Activated CD8-positive, alpha-beta memory T cell treated with anti-CD3 and anti-CD28 coated beads, Interleukin-2, amount 10 ng/mL, durations not matched to agents 7 days and 5 days (primary cell): ENCODE measurements around the gene ESR1. TPM values are rescaled to one million over a fixed set of nuclear protein-coding genes. Genes with fewer than 3 reads are reported as not detected.
"Not testable (repeated sequence)": the region's sequence is repeated elsewhere in the genome, so short reads cannot be mapped to it uniquely, and the experiment has no call there.

ENCODE experiments used
- ATAC-seq: fragments of 150-1000 bp; cut with Tn5 transposase; one replicate; pipeline ENCODE4 v1.10.0; 2021; ENCODE audit warnings: moderate library complexity
- CTCF ChIA-PET: fragments of 350-600 bp; sonication (Branson Sonifier 250); formaldehyde crosslinking; loops from one replicate; lab custom pipeline; 2021; ENCODE audit warnings: antibody characterized with exemption; lab: Charles Lee
- DNase-seq: peaks from one replicate; pipeline ENCODE4 v3.0.0-alpha.2; 2020
- H3K27ac Mint-ChIP-seq: one replicate; pipeline ENCODE4 v1.8.0; 2021; ENCODE audit warnings: mild to moderate bottlenecking, mixed read lengths
- H3K27me3 Mint-ChIP-seq: one replicate; pipeline ENCODE4 v1.8.0; 2021; ENCODE audit warnings: mixed read lengths
- H3K36me3 Mint-ChIP-seq: one replicate; pipeline ENCODE4 v1.8.0; 2021; ENCODE audit warnings: mild to moderate bottlenecking, mixed read lengths
- H3K4me1 Mint-ChIP-seq: one replicate; pipeline ENCODE4 v1.8.0; 2021; ENCODE audit warnings: mixed read lengths
- H3K4me3 Mint-ChIP-seq: one replicate; pipeline ENCODE4 v1.8.0; 2021; ENCODE audit warnings: mild to moderate bottlenecking, moderate library complexity, mixed read lengths
- H3K9me3 Mint-ChIP-seq: one replicate; pipeline ENCODE4 v1.8.0; 2022; ENCODE audit warnings: low read depth, mixed read lengths
- total RNA-seq, 2 experiments: library from RNA; stranded (reverse); gene quantifications; one replicate each; pipeline ENCODE4 v1.2.3, GENCODE V29; 2021

Gene ESR1
- total RNA-seq, 2 experiments from 2014 or later, result 0.21 TPM; not detected in 1

GRCh38 chr6:152063170-152063921 is 255.9 kb downstream of the ESR1 start:
- no peak for ATAC-seq
- no peak overlapping the region for H3K4me3 Mint-ChIP-seq
- no peaks in the 10 kb centered on the region for H3K9me3 Mint-ChIP-seq
- no peak overlapping the region for H3K27ac Mint-ChIP-seq
- no peaks in the 10 kb centered on the region for H3K36me3 Mint-ChIP-seq
- CTCF ChIA-PET, result no interaction called here
- H3K4me1 Mint-ChIP-seq, result no peaks in the 10 kb centered on the region
- H3K27me3 Mint-ChIP-seq, result peaks cover 18% of the 10 kb centered on the region
- no peak for DNase-seq

- ATAC-seq (no peak), DNase-seq (no peak)
- CTCF ChIA-PET, result no interaction called here
- Mint-ChIP-seq H3K4me3 (no peak overlapping the region), H3K36me3 (no peaks in the 10 kb centered on the region), H3K4me1 (no peaks in the 10 kb centered on the region), H3K27me3 (peaks cover 7% of the 10 kb centered on the region), H3K27ac (no peak overlapping the region), H3K9me3 (no peaks in the 10 kb centered on the region)
These were observed 261.3 kb downstream of the ESR1 start for GRCh38 chr6:152068622-152069261.

- peaks cover under 1% of the 10 kb centered on the region for H3K9me3 Mint-ChIP-seq
These were observed 263.1 kb downstream of the ESR1 start for GRCh38 chr6:152070556-152070955.

GRCh38 chr6:152071318-152071717 is 263.8 kb downstream of the ESR1 start:
- Mint-ChIP-seq H3K4me1 (no peaks in the 10 kb centered on the region), H3K27me3 (peaks cover 7% of the 10 kb centered on the region), H3K27ac (no peak overlapping the region), H3K9me3 (peaks cover 5% of the 10 kb centered on the region), H3K4me3 (no peak overlapping the region), H3K36me3 (no peaks in the 10 kb centered on the region)
- CTCF ChIA-PET, result interaction anchor here (0.6 kb wide), 1 partner anchor 131 kb away, joined by 3 read pairs; no protein-coding TSS in a partner anchor
- ATAC-seq, result no peak
- no peak for DNase-seq

More at GRCh38 chr6:152070556-152070955, 263.1 kb downstream of the ESR1 start:
- no peak for DNase-seq
- ATAC-seq, result no peak
- H3K27me3 Mint-ChIP-seq, result peaks cover 7% of the 10 kb centered on the region
- CTCF ChIA-PET, result interaction anchor here (0.6 kb wide), 1 partner anchor 132 kb away, joined by 3 read pairs; no protein-coding TSS in a partner anchor
- H3K27ac Mint-ChIP-seq, result no peak overlapping the region
- H3K4me1 Mint-ChIP-seq, result no peaks in the 10 kb centered on the region
- H3K4me3 Mint-ChIP-seq, result no peak overlapping the region
- H3K36me3 Mint-ChIP-seq, result no peaks in the 10 kb centered on the region

- H3K27ac Mint-ChIP-seq, result no peak overlapping the region
- H3K4me3 Mint-ChIP-seq, result no peak overlapping the region
- ATAC-seq (no peak), DNase-seq (no peak)
- H3K9me3 Mint-ChIP-seq, result peaks cover 7% of the 10 kb centered on the region
- H3K36me3 Mint-ChIP-seq, result no peaks in the 10 kb centered on the region
- CTCF ChIA-PET, result no interaction called here
- no peaks in the 10 kb centered on the region for H3K4me1 Mint-ChIP-seq
- peaks cover 7% of the 10 kb centered on the region for H3K27me3 Mint-ChIP-seq
These were observed 264.4 kb downstream of the ESR1 start for GRCh38 chr6:152071843-152072242.

DNA sequence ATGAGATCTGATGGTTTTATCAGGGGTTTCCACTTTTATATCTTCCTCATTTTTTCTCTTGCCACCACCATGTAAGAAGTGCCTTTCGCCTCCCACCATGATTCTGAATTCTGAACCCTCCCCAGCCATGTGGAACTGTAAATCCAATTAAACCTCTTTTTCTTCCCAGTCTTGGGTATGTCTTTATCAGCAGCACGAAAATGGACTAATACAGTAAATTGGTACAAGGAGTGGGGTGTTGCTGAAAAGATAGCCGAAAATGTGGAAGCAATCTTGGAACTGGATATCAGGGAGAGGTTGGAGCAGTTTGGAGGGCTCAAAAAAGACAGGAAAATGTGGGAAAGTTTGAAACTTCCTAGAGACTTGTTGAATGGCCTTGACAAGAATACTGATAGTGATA is 268.8 kb downstream of the ESR1 start:
- H3K9me3 Mint-ChIP-seq, H3K4me3 Mint-ChIP-seq, H3K36me3 Mint-ChIP-seq, DNase-seq, H3K27ac Mint-ChIP-seq, CTCF ChIA-PET, ATAC-seq, H3K4me1 Mint-ChIP-seq: not testable (repeated sequence)
- peaks cover 17% of the 10 kb centered on the region for H3K27me3 Mint-ChIP-seq

DNA sequence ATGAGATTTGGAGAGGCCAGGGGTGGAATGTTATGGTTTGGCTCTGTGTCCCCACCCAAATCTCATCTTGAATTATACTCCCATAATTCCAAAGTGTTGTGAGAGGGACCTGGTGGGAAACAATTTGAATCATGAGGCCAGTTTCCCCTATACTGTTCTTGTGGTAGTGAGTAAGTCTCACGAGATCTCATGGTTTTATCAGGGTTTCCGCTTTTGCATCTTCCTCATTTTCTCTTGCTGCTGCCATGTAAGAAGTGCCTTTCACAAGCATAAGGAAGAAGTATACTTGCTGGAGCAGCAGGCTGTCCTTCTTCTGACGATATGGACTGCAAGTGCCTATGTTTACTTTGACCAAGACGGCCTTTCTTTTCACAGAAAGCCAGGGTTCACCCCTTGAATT is 270.5 kb downstream of the ESR1 start:
- no peaks in the 10 kb centered on the region for H3K4me1 Mint-ChIP-seq
- peaks cover 16% of the 10 kb centered on the region for H3K27me3 Mint-ChIP-seq
- no peak for ATAC-seq
- H3K27ac Mint-ChIP-seq, result no peak overlapping the region
- no peak overlapping the region for H3K4me3 Mint-ChIP-seq
- H3K9me3 Mint-ChIP-seq, result peaks cover 7% of the 10 kb centered on the region
- H3K36me3 Mint-ChIP-seq, result no peaks in the 10 kb centered on the region
- CTCF ChIA-PET, result no interaction called here
- no peak for DNase-seq

- Mint-ChIP-seq H3K9me3 (peaks cover 7% of the 10 kb centered on the region), H3K36me3 (no peaks in the 10 kb centered on the region), H3K27ac (no peak overlapping the region), H3K4me1 (no peaks in the 10 kb centered on the region), H3K4me3 (no peak overlapping the region), H3K27me3 (peaks cover 16% of the 10 kb centered on the region)
- DNase-seq (no peak), ATAC-seq (no peak)
- CTCF ChIA-PET, result no interaction called here
These were observed 271.3 kb downstream of the ESR1 start for GRCh38 chr6:152078804-152079203.

GRCh38 chr6:152085451-152085921 is 278.0 kb downstream of the ESR1 start:
- peaks cover 13% of the 10 kb centered on the region for H3K27me3 Mint-ChIP-seq
- no peak for DNase-seq
- H3K27ac Mint-ChIP-seq, result no peak overlapping the region
- no peak for ATAC-seq
- no peaks in the 10 kb centered on the region for H3K4me1 Mint-ChIP-seq
- no peak overlapping the region for H3K4me3 Mint-ChIP-seq
- CTCF ChIA-PET, result no interaction called here
- no peaks in the 10 kb centered on the region for H3K36me3 Mint-ChIP-seq
- no peaks in the 10 kb centered on the region for H3K9me3 Mint-ChIP-seq

- CTCF ChIA-PET, result no interaction called here
- H3K9me3 Mint-ChIP-seq, result no peaks in the 10 kb centered on the region
- H3K36me3 Mint-ChIP-seq, result no peaks in the 10 kb centered on the region
- no peak for ATAC-seq
- H3K4me3 Mint-ChIP-seq, result no peak overlapping the region
- DNase-seq, result no peak
- no peaks in the 10 kb centered on the region for H3K4me1 Mint-ChIP-seq
- peaks cover 6% of the 10 kb centered on the region for H3K27me3 Mint-ChIP-seq
- H3K27ac Mint-ChIP-seq, result no peak overlapping the region
These were observed 278.9 kb downstream of the ESR1 start for GRCh38 chr6:152086223-152086873.

- CTCF ChIA-PET, result no interaction called here
- Mint-ChIP-seq H3K36me3 (no peaks in the 10 kb centered on the region), H3K4me1 (no peaks in the 10 kb centered on the region), H3K9me3 (no peaks in the 10 kb centered on the region), H3K27me3 (peaks cover 5% of the 10 kb centered on the region), H3K27ac (no peak overlapping the region), H3K4me3 (no peak overlapping the region)
- ATAC-seq (no peak), DNase-seq (no peak)
These were observed 279.6 kb downstream of the ESR1 start for GRCh38 chr6:152087096-152087495.

DNA sequence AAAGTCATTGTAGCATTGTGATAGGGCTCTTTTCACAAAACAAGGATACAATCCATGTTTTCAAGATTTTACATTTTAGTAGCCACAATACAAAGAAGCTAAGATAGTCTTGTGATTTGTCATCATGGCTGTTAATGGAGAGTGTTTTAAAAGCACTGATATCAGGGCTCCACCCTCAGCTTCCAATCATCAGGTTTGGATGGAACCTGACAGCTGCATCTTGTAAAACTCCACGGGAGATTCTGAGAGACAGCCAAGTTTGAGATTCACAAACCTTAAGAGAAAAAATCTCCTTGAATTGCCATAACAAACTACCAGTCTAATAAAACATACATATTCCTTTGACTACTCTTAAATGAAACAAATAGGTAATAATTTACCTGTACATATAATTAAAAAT is 280.2 kb downstream of the ESR1 start:
- ATAC-seq (no peak), DNase-seq (no peak)
- Mint-ChIP-seq H3K4me1 (no peaks in the 10 kb centered on the region), H3K36me3 (no peaks in the 10 kb centered on the region), H3K9me3 (no peaks in the 10 kb centered on the region), H3K27me3 (peaks cover 5% of the 10 kb centered on the region), H3K27ac (no peak overlapping the region), H3K4me3 (no peak overlapping the region)
- CTCF ChIA-PET, result no interaction called here

GRCh38 chr6:152089992-152090391 is 282.5 kb downstream of the ESR1 start:
- Mint-ChIP-seq H3K9me3 (no peaks in the 10 kb centered on the region), H3K4me1 (peaks cover 4% of the 10 kb centered on the region), H3K27ac (no peak overlapping the region), H3K4me3 (no peak overlapping the region), H3K36me3 (no peaks in the 10 kb centered on the region), H3K27me3 (peaks cover 5% of the 10 kb centered on the region)
- no peak for DNase-seq
- CTCF ChIA-PET, result no interaction called here
- no peak for ATAC-seq
